GM12878 (cell line): ENCODE results near the gene ZYX. TPM values are rescaled to one million over a fixed set of nuclear protein-coding genes. Genes with fewer than 3 reads are reported as not detected.

Source experiments
- ASH2L ChIP-seq: fragments of 300-600, 200-600 bp; sonication (generic); IDR thresholded peaks from 2 replicates; pipeline ENCODE4 v1.6.1; 2017; ENCODE audit warnings: low read depth, mild to moderate bottlenecking, borderline replicate concordance
- CREM ChIP-seq: IDR thresholded peaks from 2 replicates; pipeline ENCODE4 v1.6.1; 2014; ENCODE audit warnings: antibody characterized with exemption, low read depth
- KLF5 ChIP-seq: fragments of 450-650 bp; IDR thresholded peaks from 2 replicates; pipeline ENCODE4 v1.6.1; 2014; ENCODE audit warnings: mild to moderate bottlenecking; ENCODE audit not compliant: partially characterized antibody
- PML ChIP-seq: IDR thresholded peaks from 2 replicates; pipeline ENCODE4 v1.6.1; 2012; ENCODE audit warnings: low read length, inconsistent platforms
- POLR2A ChIP-seq: IDR thresholded peaks from 2 replicates; pipeline ENCODE4 v1.6.1; 2011; ENCODE audit warnings: low read depth, mild to moderate bottlenecking, low read length
- POLR2AphosphoS2 ChIP-seq: IDR thresholded peaks from 2 replicates; pipeline ENCODE4 v1.6.1; 2011; ENCODE audit warnings: low read depth, mild to moderate bottlenecking, low read length, improper control_type of control experiment, moderate library complexity
- SUPT20H ChIP-seq: IDR thresholded peaks from 2 replicates; pipeline ENCODE4 v1.6.1; 2011; ENCODE audit warnings: low read depth, mild to moderate bottlenecking, low read length, moderate library complexity, borderline replicate concordance; ENCODE audit not compliant: control insufficient read depth
- TCF12 ChIP-seq: IDR thresholded peaks from 2 replicates; pipeline ENCODE4 v1.6.1; 2011; ENCODE audit warnings: low read depth, mild to moderate bottlenecking, low read length
- YBX1 ChIP-seq: fragments of 450-650 bp; IDR thresholded peaks from 2 replicates; pipeline ENCODE4 v1.6.1; 2016; ENCODE audit warnings: antibody characterized with exemption
- polyA plus RNA-seq, 11 experiments: library from polyadenylated mRNA; depleted of rRNA in 4 of 11; unstranded in 6 of 11; stranded (reverse) in 5 of 11; fragments of >200 nt; fragmentation: Nextera tagmentation in 4 of 11; fragmentation: Illumina TruSeq in 1 of 11; extraction: Ambion mirVana in 4 of 11; extraction: Trizol in 1 of 11; gene quantifications; 1 replicate in 1 of 11; 2 replicates in 10 of 11; pipeline versions ENCODE4 v1.2.1 to v1.2.3, GENCODE V29; 2011 to 2016; ENCODE audit warnings: inconsistent platforms in 2 of 11, missing spikeins in 2 of 11, low read depth in 1 of 11
- total RNA-seq, 4 experiments: library from RNA; depleted of rRNA in 3 of 4; stranded (reverse); fragments of >200 nt in 3 of 4; fragmentation: Illumina TruSeq in 1 of 4; extraction: Trizol in 1 of 4; gene quantifications; 2 replicates each; pipeline versions ENCODE4 v1.2.1 to v1.2.3, GENCODE V29; 2013 to 2021
- TF ChIP-seq, protein P1 (sequence below): fragments of 450-650 bp; IDR thresholded peaks from 2 replicates; pipeline ENCODE4 v1.6.1; 2017; ENCODE audit warnings: mild to moderate bottlenecking, moderate library complexity
- TF ChIP-seq, protein P2 (sequence below): IDR thresholded peaks from 2 replicates; pipeline ENCODE4 v1.6.1; 2011; ENCODE audit warnings: borderline replicate concordance, low read depth, mild to moderate bottlenecking, moderate library complexity, low read length; ENCODE audit not compliant: insufficient read depth, poor library complexity, severe bottlenecking
- TF ChIP-seq, protein P3 (sequence below): IDR thresholded peaks from 2 replicates; pipeline ENCODE4 v1.6.1; 2012; ENCODE audit warnings: improper control_type of control experiment, low read depth, low read length; ENCODE audit not compliant: insufficient replicate concordance
- TF ChIP-seq, protein P4 (sequence below): IDR thresholded peaks from 2 replicates; pipeline ENCODE4 v1.6.1; 2011; ENCODE audit warnings: mild to moderate bottlenecking, low read depth, low read length, moderate library complexity; ENCODE audit not compliant: insufficient replicate concordance
- TF ChIP-seq, protein P5 (sequence below): fragments of 450-650 bp; conservative IDR thresholded peaks from 2 replicates; pipeline ENCODE4 v1.6.1; 2017; ENCODE audit warnings: mild to moderate bottlenecking, moderate library complexity

Gene ZYX
- total and polyA plus RNA-seq, 10 of the 15 experiments (the other 5 are each of a cell fraction or from before 2014, with no cell fraction given), result 2.1 to 100 (median 27.6) TPM

DNA sequence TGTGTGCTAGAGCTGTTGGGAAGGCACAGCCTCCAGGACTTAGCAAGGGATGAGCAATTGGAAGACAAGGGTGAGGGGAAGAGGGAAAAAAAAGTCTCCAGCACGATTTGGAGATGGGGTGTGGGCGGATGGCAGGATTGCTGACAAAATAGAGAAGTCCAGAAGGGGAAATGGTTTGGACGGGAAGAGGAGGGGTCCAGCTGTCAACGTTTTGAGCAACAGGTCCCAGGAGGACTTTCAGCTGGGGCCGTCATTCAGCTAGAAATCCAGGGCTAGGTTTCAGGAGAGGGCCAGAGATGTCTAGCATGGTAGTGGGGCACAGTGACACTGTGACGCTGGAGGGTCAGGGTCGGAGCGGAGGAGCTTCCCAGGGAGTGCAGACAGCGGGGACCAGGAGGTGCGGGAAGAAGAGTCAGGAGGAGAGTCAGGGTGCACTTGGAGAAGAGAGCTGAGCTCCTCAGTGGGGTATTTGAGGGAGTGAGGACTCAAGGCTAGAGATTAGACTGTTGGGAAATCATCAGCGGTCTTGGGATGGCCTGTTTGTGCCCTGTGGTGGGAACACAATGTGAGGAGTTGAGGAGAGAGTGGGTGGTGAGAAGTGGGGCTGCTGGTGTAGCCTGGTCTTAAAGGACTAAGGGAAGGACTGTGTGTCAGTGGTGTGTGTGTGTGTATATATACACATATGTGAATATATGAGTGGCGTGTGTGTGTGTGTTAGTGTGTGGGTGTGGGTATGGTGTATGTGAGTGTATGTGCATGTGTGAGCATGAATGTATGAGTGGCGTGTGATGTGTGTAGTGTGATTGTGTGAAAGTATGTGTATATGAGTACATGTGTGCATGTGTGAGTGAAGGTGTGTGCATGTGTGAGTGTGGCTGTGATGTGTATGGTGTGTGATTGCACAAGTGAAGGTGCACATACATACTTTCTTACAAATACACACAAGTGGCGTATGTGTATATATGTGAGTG, 3.8 kb downstream of the ZYX start (continued):
- TF ChIP-seq, protein P1, sequence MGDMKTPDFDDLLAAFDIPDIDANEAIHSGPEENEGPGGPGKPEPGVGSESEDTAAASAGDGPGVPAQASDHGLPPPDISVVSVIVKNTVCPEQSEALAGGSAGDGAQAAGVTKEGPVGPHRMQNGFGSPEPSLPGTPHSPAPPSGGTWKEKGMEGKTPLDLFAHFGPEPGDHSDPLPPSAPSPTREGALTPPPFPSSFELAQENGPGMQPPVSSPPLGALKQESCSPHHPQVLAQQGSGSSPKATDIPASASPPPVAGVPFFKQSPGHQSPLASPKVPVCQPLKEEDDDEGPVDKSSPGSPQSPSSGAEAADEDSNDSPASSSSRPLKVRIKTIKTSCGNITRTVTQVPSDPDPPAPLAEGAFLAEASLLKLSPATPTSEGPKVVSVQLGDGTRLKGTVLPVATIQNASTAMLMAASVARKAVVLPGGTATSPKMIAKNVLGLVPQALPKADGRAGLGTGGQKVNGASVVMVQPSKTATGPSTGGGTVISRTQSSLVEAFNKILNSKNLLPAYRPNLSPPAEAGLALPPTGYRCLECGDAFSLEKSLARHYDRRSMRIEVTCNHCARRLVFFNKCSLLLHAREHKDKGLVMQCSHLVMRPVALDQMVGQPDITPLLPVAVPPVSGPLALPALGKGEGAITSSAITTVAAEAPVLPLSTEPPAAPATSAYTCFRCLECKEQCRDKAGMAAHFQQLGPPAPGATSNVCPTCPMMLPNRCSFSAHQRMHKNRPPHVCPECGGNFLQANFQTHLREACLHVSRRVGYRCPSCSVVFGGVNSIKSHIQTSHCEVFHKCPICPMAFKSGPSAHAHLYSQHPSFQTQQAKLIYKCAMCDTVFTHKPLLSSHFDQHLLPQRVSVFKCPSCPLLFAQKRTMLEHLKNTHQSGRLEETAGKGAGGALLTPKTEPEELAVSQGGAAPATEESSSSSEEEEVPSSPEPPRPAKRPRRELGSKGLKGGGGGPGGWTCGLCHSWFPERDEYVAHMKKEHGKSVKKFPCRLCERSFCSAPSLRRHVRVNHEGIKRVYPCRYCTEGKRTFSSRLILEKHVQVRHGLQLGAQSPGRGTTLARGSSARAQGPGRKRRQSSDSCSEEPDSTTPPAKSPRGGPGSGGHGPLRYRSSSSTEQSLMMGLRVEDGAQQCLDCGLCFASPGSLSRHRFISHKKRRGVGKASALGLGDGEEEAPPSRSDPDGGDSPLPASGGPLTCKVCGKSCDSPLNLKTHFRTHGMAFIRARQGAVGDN, result no peak
- TF ChIP-seq YBX1, result no peak
- TF ChIP-seq KLF5, result no peak
- TF ChIP-seq PML, result no peak
- TF ChIP-seq SUPT20H, result no peak
- TF ChIP-seq, protein P2, sequence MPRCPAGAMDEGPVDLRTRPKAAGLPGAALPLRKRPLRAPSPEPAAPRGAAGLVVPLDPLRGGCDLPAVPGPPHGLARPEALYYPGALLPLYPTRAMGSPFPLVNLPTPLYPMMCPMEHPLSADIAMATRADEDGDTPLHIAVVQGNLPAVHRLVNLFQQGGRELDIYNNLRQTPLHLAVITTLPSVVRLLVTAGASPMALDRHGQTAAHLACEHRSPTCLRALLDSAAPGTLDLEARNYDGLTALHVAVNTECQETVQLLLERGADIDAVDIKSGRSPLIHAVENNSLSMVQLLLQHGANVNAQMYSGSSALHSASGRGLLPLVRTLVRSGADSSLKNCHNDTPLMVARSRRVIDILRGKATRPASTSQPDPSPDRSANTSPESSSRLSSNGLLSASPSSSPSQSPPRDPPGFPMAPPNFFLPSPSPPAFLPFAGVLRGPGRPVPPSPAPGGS, result peak; percentile 97
- TF ChIP-seq POLR2AphosphoS2, result 0 out of 2 replicates have a peak, but pooled peaks have one; percentile 14
- peak; percentile 33; the same call in 1 of the 2 replicates for TF ChIP-seq POLR2A
- TF ChIP-seq, protein P3, sequence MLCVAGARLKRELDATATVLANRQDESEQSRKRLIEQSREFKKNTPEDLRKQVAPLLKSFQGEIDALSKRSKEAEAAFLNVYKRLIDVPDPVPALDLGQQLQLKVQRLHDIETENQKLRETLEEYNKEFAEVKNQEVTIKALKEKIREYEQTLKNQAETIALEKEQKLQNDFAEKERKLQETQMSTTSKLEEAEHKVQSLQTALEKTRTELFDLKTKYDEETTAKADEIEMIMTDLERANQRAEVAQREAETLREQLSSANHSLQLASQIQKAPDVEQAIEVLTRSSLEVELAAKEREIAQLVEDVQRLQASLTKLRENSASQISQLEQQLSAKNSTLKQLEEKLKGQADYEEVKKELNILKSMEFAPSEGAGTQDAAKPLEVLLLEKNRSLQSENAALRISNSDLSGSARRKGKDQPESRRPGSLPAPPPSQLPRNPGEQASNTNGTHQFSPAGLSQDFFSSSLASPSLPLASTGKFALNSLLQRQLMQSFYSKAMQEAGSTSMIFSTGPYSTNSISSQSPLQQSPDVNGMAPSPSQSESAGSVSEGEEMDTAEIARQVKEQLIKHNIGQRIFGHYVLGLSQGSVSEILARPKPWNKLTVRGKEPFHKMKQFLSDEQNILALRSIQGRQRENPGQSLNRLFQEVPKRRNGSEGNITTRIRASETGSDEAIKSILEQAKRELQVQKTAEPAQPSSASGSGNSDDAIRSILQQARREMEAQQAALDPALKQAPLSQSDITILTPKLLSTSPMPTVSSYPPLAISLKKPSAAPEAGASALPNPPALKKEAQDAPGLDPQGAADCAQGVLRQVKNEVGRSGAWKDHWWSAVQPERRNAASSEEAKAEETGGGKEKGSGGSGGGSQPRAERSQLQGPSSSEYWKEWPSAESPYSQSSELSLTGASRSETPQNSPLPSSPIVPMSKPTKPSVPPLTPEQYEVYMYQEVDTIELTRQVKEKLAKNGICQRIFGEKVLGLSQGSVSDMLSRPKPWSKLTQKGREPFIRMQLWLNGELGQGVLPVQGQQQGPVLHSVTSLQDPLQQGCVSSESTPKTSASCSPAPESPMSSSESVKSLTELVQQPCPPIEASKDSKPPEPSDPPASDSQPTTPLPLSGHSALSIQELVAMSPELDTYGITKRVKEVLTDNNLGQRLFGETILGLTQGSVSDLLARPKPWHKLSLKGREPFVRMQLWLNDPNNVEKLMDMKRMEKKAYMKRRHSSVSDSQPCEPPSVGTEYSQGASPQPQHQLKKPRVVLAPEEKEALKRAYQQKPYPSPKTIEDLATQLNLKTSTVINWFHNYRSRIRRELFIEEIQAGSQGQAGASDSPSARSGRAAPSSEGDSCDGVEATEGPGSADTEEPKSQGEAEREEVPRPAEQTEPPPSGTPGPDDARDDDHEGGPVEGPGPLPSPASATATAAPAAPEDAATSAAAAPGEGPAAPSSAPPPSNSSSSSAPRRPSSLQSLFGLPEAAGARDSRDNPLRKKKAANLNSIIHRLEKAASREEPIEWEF, result no peak
- no peak for TF ChIP-seq CREM
- no peak for TF ChIP-seq TCF12
- no peak for TF ChIP-seq ASH2L
- TF ChIP-seq, protein P4, sequence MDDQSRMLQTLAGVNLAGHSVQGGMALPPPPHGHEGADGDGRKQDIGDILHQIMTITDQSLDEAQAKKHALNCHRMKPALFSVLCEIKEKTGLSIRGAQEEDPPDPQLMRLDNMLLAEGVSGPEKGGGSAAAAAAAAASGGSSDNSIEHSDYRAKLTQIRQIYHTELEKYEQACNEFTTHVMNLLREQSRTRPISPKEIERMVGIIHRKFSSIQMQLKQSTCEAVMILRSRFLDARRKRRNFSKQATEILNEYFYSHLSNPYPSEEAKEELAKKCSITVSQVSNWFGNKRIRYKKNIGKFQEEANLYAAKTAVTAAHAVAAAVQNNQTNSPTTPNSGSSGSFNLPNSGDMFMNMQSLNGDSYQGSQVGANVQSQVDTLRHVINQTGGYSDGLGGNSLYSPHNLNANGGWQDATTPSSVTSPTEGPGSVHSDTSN, result peak; percentile 52
- TF ChIP-seq, protein P5, sequence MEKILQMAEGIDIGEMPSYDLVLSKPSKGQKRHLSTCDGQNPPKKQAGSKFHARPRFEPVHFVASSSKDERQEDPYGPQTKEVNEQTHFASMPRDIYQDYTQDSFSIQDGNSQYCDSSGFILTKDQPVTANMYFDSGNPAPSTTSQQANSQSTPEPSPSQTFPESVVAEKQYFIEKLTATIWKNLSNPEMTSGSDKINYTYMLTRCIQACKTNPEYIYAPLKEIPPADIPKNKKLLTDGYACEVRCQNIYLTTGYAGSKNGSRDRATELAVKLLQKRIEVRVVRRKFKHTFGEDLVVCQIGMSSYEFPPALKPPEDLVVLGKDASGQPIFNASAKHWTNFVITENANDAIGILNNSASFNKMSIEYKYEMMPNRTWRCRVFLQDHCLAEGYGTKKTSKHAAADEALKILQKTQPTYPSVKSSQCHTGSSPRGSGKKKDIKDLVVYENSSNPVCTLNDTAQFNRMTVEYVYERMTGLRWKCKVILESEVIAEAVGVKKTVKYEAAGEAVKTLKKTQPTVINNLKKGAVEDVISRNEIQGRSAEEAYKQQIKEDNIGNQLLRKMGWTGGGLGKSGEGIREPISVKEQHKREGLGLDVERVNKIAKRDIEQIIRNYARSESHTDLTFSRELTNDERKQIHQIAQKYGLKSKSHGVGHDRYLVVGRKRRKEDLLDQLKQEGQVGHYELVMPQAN, result no peak
